Bronchial smooth muscle cell (primary cell): Measurements from ENCODE around the gene FZD1. TPM values are rescaled to one million over a fixed set of nuclear protein-coding genes. Genes with fewer than 3 reads are reported as not detected.

Experiments used
- total RNA-seq: library from RNA; depleted of rRNA; stranded (reverse); fragments of >200 nt; gene quantifications from 2 replicates; pipeline ENCODE4 v1.2.1, GENCODE V29; 2014

The FZD1 gene
- 22.9 and 27.8 TPM in 2 replicates for total RNA-seq

DNA sequence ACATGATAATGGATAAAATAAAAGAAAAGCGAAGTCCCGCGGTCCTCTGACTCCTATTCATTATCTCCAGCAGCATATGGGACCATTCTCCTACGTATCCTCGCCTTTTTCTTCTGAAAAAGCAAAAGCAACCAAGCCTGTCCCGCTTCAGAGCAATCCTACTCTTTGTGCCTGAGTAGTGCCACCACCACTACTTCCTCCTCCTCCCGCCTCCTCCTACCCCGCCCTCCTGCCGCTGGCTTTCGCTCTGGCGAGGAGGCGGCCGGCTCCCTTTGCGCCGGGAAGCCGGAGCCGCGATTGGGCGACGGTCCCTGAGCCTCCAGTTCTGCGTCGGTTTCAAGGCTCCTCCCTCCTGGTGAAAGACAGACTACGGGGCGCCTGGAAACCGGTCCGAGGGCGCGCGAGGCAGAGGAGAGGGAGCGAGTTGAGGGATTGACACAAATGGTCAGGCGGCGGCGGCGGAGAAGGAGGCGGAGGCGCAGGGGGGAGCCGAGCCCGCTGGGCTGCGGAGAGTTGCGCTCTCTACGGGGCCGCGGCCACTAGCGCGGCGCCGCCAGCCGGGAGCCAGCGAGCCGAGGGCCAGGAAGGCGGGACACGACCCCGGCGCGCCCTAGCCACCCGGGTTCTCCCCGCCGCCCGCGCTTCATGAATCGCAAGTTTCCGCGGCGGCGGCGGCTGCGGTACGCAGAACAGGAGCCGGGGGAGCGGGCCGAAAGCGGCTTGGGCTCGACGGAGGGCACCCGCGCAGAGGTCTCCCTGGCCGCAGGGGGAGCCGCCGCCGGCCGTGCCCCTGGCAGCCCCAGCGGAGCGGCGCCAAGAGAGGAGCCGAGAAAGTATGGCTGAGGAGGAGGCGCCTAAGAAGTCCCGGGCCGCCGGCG, at the start of gene FZD1:
Gene FZD1 (plus strand): TSS at position 388 of the 878 bp plus-strand sequence. CDS start 448 bp downstream, at position 836.

